Putamen (tissue), 1 donor: ENCODE results near the gene METTL8.
"Not testable (repeated sequence)": the region's sequence is repeated elsewhere in the genome, so short reads cannot be mapped to it uniquely, and the experiment has no call there.

Source experiments
- DNase-seq: peaks from one replicate; pipeline ENCODE4 v3.0.0-alpha.2; 2016; ENCODE audit warnings: low spot score

METTL8 gene

DNA sequence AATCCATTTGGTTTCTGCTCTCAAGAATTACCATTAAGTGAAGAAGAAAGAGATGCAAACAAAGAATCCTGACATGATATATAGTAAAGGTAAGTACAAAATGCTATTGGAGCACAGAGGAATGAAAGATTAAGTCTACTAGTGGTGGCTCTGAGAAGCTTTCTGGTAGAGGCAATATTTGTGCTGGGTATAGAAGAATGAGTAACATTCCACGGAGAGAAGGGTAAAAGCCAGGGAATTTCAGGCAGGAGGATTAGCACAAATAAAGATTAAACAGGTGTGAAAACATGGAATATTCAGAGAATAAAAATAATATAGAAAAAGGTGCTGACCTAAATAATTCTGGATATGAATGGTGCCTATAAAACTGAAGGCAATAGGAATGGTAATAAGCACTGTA, 31.8 kb downstream of the METTL8 start:
- no peak for DNase-seq

- no peak for DNase-seq
These were observed 33.4 kb downstream of the METTL8 start for GRCh38 chr2:171400395-171400794.

- no peak for DNase-seq
These were observed 34.5 kb downstream of the METTL8 start for GRCh38 chr2:171399292-171399691.

DNA sequence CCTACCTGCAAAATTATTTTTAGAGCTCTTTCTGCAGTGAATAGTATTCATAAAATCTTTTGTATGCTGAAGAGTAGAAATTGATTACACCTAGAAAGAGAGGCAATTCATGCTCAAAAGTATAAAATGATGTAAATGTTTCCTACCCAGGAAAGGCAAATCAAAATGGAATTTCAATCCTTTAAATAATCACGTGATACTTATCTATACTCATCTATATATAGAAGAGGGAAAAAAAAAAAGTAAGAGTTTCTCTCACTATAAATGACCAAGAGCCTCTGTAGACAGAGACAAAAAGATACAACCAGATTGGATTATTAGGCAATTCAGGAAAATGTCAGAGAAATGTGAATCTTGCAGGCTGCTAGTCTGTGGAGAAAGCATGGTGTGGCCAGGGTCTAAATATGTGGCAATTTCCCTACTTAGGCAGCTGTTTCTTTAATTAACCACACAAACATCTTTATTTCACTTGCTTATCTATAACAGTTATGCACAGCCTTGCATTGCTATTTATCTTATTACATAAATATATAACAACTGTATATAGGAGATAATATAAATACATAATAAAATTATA, 39.5 kb downstream of the METTL8 start:
- no peak for DNase-seq

GRCh38 chr2:171393487-171393886, 40.3 kb downstream of the METTL8 start:
- no peak for DNase-seq

DNA sequence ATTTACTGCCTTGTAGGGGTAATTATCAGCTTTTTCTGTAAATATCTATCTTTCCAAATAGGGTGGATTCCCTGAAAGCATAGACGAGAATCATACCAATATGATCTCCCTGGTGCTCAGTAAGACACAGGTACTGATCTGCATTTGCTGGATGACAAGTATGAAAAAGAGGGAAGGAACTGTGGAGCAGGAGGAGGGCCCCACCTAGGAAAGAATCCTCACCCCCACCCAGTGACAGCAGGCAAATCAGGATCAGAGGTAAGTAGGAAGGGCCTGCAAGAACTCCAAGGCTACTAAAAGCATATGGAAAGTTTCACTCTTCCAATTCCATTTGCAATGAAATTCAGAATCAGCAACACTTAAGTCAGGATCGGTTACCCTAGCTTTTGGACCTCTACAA, 42.3 kb downstream of the METTL8 start:
- no peak for DNase-seq

- DNase-seq = no peak
These were observed 42.8 kb downstream of the METTL8 start for GRCh38 chr2:171390941-171391516.

DNA sequence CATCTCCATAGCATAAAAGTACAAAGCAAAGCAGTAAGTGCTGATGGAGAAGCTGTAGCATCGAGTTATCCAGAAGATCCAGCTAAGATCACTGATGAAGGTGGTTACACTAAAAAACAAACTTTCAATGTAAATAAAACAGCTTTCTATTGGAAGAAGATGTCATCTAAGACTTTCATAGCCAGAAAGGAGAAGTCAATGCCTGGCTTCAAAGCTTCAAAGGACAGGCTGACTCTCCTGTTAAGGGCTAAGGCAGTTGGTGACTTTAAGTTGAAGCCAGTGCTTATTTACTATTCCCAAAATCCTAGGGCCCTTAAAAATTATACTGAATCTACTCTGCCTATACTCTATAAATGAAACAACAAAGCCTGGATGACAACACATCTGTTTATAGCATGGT, 44.0 kb downstream of the METTL8 start:
- DNase-seq = no peak

DNA sequence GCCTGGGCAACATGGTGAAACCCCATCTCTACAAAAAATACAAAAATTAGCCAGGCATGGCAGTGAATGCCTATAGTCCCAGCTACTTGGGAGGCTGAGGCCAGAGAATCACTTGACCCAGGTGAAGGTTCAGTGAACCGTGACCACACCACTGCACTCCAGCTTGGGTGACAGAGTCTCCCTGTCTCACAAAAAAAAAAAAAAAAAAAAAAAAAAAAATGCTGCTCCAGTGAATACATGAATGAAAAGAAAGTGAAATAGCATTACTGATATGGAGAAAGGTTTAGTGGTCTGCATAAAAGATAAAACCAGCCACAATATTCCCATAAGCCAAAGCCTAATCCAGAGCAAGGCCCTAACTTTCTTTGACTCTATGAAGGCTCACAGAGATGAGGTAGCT, 44.5 kb downstream of the METTL8 start:
- DNase-seq = no peak

DNA sequence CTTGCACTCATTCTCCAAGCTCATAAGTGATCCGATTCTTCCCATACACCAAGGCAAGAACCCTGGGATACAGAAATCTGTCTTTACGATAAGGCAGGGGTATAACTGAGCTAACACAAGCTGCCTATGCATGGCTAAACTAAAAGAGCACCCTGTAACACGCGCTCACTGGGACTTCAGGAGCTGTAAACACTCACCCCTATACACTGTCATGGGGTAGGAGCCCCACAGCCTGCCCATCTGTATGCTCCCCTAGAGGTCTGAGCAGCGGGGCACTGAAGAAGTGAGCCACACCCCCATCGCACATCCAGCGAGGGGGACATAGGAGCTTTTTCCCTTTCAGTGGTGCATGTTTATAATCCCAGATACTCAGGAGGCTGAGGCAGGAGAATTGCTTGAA, 46.7 kb downstream of the METTL8 start:
- no peak for DNase-seq

- DNase-seq = no peak
These were observed 47.2 kb downstream of the METTL8 start for GRCh38 chr2:171386627-171387026.

- DNase-seq = no peak
These were observed 50.7 kb downstream of the METTL8 start for GRCh38 chr2:171383134-171383533.

DNA sequence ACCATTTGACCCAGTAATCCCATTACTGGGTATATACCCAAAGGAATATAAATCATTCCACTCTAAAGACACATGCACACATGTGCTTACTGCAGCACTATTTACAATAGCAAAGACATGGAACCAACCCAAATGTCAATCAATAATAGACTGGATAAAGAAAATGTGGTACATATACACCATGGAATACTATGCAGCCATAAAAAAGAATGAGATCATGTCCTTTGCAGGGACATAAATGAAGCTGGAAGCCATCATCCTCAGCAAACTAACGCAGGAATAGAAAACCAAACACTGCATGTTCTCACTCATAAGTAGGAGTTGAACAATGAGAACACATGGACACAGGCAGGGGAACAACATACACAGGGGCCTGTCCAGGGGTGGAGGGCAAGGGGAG, 51.6 kb downstream of the METTL8 start:
- DNase-seq = not testable (repeated sequence)

- not testable (repeated sequence) for DNase-seq
These were observed 55.9 kb downstream of the METTL8 start for GRCh38 chr2:171377852-171378251.

DNA sequence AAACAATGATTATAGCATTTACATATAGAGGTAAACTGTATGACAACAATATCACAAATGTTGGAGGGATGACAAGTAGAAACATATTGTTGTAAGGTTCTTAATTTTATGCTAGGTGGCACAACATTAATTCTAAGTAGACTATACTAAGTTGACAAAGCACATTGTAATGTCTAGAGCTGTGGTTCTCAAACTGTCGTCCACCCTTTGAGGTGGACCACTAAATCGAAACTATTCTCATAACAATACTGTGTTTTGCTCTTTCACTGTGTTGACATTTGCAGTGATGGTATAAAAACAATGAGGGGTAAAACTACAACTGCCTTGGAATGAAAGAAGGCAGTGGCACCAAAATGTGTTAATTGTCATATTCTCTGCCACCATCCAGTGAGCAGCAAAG, 66.1 kb downstream of the METTL8 start:
- DNase-seq = no peak

GRCh38 chr2:171365778-171366177, 68.0 kb downstream of the METTL8 start:
- no peak for DNase-seq

DNA sequence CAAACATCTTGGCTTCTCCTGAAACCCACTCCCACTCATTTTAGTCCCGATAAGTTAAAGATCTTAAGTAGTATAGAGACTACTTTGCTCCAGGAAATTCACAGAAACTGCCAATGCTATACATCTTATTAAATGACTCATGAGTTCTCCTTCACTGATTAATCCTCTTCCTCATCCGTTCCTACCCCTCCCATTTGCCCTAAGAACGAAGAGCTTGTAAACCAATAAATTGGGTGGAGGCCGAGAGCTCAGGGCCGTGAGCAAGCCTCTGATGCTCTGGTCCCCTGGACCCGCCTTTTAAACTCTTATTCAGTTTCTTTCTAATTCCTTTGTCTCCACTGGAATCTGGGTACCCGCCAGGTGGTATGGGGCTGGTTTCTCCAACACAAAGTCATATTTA, 68.6 kb downstream of the METTL8 start:
- DNase-seq = no peak

DNA sequence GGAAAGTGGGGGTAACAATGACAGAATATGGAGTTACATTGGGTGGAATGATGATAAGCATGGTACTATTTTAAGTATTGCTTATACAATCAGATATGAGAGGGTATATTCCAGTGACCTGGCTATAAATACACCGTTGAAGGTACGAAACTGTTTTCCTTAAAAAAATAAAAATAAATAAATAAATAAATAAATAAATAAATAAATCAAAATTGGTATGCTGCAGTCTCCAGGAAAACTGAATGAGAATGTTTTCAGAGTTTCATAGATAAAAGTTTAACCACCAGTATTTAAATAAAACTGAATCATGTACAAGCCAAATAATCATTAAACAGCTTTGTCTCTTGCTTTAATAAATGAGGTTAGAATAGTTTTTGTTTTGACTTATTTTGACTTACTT, 71.4 kb downstream of the METTL8 start:
- DNase-seq = no peak

- DNase-seq = no peak
These were observed 72.9 kb downstream of the METTL8 start for GRCh38 chr2:171360905-171361304.

GRCh38 chr2:171353746-171354145, 80.0 kb downstream of the METTL8 start:
- not testable (repeated sequence) for DNase-seq

DNA sequence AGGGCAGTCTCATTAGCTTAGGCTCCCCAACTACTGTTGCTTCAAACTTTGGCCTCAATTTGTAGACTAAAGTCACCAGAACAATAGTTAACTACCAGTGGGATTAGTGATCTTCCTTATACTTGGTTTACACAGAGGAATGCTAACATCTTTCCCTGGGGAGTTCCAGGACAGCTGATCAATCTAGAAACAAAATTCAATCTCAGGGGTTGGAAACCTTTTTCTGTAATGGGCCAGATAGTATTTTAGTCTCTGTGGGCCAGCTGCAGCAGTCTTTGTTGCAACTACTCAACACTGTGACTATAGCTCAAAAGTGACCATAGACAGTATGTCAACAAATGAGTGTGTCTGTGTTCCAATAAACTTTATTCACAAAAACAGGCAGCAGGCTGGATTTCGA, 85.7 kb downstream of the METTL8 start:
- no peak for DNase-seq

- no peak for DNase-seq
These were observed 86.2 kb downstream of the METTL8 start for GRCh38 chr2:171347591-171348032.

DNA sequence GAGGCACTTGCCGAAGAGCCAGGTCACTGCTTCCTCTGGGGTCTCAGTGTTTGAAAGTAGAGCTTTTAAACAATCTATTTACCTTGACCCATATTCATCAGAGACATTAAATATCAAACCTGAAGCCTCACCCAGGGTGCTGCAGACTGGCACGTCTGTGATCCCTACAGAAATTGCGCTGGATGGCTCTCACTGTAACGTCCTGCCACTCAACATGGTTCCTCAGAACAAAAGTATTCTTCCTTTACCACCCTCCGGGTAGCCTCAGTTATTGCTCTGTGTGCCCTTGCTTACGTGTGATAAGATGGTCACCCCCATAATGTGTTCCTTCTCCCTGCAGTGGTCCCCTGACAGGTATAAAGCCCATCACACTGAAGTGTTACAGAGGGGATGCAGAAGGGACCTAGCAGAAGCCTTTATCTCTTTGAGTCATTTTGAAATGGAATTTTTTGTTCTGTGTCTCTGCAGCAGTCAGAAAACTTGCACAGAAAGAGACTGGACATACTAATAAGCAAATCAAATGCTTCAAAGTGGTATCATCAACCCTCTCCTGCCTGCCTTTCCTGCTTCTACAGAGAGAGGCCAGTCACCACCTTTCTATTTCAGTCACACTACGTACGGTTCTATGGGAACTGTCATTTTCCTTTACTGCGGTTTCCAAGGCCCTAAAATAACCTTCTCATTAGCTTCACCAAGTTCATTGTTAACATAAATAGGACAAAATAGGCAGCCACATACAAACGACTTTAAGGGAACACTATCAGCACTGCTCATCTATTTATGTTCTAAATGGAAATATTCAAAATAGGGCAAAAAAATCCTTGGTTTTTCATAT, 86.8 kb downstream of the METTL8 start:
- no peak for DNase-seq
